ENCODE results near the gene RNF148. TPM values are rescaled to one million over a fixed set of nuclear protein-coding genes. Genes with fewer than 3 reads are reported as not detected.

The RNF148 gene, protein sequence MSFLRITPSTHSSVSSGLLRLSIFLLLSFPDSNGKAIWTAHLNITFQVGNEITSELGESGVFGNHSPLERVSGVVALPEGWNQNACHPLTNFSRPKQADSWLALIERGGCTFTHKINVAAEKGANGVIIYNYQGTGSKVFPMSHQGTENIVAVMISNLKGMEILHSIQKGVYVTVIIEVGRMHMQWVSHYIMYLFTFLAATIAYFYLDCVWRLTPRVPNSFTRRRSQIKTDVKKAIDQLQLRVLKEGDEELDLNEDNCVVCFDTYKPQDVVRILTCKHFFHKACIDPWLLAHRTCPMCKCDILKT
- total RNA-seq (2014; rRNA removed; shearing (Covaris generic)) (0.25 TPM in 1 of 2 replicates, not detected in the other), polyA plus RNA-seq (2016; fragmentation: Nextera tagmentation; extraction: Ambion mirVana) (not detected in 2 replicates)

GRCh38 chr7:122702872-122703510, at the start of gene RNF148:
Gene RNF148, minus strand, starts transcription at chr7:122702922. Its CDS starts 172 bp downstream, at chr7:122702750.
- Histone ChIP-seq H3K4me2 (ENCODE audit: unreplicated experiment) (no peak within 1 kb of the TSS), H3K9me2 (ENCODE audit: insufficient read depth) (no peaks in the 10 kb centered on the region), H3K4me3 (no peak within 1 kb of the TSS), H4K20me1 (ENCODE audit: insufficient read depth) (no peaks in the 10 kb centered on the region), H3K4me1 (ENCODE audit: insufficient read depth) (no peaks in the 10 kb centered on the region), H3K9me3 (ENCODE audit: low read depth) (no peaks in the 10 kb centered on the region), H3K79me2 (ENCODE audit: insufficient read depth) (no peaks in the 10 kb centered on the region), H3K27me3 (replicated peaks; ENCODE audit: insufficient read depth) (no peaks in the 10 kb centered on the region), H3K36me3 (ENCODE audit: low read depth) (no peaks in the 10 kb centered on the region), H2AFZ (no peak within 1 kb of the TSS), H3K27ac (no peak within 1 kb of the TSS), H3F3A (ENCODE audit: insufficient read depth) (no peaks in the 10 kb centered on the region), H3K9ac (no peak within 1 kb of the TSS)
- WGBS, 2 experiments (ENCODE audit: low coverage in 1 of 2, low lambda C conversion rate in 2 of 2, missing lambda C conversion rate in 2 of 2): 39 to 47% methylated on average over 1 of the region's 1 CpG
- in situ Hi-C loops (cut with MboI): no loop called here
- DNase-seq: no peak
- TF ChIP-seq EZH2phosphoT487 (IDR thresholded peaks at IDR 0.05; ENCODE audit: insufficient read depth, low read depth) (no peak), EZH2 (IDR thresholded peaks at IDR 0.05; ENCODE audit: insufficient read depth, poor library complexity, severe bottlenecking) (no peak)

DNA sequence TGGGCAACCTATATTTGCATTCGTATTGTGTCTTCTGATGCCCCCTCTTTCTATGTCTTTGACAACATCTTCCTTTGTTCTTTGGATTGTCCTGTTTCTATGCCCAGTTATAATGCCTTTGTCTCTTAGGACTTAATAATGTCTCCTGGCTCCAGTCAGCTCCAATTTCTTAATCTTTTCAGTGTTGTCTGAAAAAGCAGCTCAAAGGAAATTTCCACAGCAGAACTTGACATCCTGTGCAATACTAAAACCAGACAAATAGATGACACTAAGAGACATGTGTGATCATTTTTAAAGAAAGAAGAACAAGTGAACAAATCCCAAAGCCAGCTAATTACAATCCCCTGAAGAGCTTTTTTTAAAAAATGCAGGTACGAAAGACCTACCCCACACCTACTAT, 47.7 kb upstream of the RNF148 start:
- Histone ChIP-seq H3K4me2 (ENCODE audit: unreplicated experiment) (no peak overlapping the region), H3K4me3 (no peak overlapping the region), H4K20me1 (ENCODE audit: insufficient read depth) (no peaks in the 10 kb centered on the region), H3K36me3 (ENCODE audit: low read depth) (no peaks in the 10 kb centered on the region), H3K79me2 (ENCODE audit: insufficient read depth) (no peaks in the 10 kb centered on the region), H3F3A (ENCODE audit: insufficient read depth) (no peaks in the 10 kb centered on the region), H3K9me3 (ENCODE audit: low read depth) (no peaks in the 10 kb centered on the region), H3K9me2 (ENCODE audit: insufficient read depth) (no peaks in the 10 kb centered on the region), H3K9ac (no peak overlapping the region), H3K4me1 (ENCODE audit: insufficient read depth) (no peaks in the 10 kb centered on the region), H3K27ac (no peak overlapping the region), H2AFZ (no peak overlapping the region), H3K27me3 (replicated peaks; ENCODE audit: insufficient read depth) (no peaks in the 10 kb centered on the region)
- no peak for DNase-seq
- TF ChIP-seq EZH2phosphoT487 (IDR thresholded peaks at IDR 0.05; ENCODE audit: insufficient read depth, low read depth): no peak
- TF ChIP-seq EZH2 (IDR thresholded peaks at IDR 0.05; ENCODE audit: insufficient read depth, poor library complexity, severe bottlenecking): no peak
- in situ Hi-C loops (cut with MboI): no loop called here
- whole genome bisulfite sequencing, 2 experiments (ENCODE audit: low coverage in 1 of 2, low lambda C conversion rate in 2 of 2, missing lambda C conversion rate in 2 of 2): 4 to 9% methylated on average over 2 of the region's 2 CpGs

DNA sequence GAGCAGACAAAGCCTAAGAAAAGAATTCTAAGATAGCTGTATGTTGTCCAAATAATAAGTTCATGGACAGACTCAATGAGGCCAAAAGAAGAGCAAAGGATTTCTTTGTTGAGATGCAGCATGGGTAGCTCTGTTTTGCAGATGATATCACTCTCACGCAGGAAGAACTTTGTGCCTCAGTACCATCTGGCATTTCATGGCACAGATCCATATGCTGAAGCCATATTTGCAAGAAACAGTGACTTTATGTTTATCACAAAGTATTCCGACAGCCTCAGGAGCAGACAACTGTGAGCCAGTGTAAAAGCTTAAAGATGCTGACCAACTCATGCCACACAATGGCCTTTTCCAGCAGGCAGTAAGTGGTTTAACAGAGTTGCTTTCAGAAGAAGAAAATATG, 45.5 kb upstream of the RNF148 start:
- Histone ChIP-seq H3K9me2 (ENCODE audit: insufficient read depth) (no peaks in the 10 kb centered on the region), H3K4me1 (ENCODE audit: insufficient read depth) (no peaks in the 10 kb centered on the region), H3F3A (ENCODE audit: insufficient read depth) (no peaks in the 10 kb centered on the region), H3K36me3 (ENCODE audit: low read depth) (no peaks in the 10 kb centered on the region), H3K4me2 (ENCODE audit: unreplicated experiment) (no peak overlapping the region), H3K4me3 (no peak overlapping the region), H4K20me1 (ENCODE audit: insufficient read depth) (no peaks in the 10 kb centered on the region), H3K9me3 (ENCODE audit: low read depth) (no peaks in the 10 kb centered on the region), H3K27ac (no peak overlapping the region), H3K9ac (no peak overlapping the region), H3K79me2 (ENCODE audit: insufficient read depth) (no peaks in the 10 kb centered on the region), H3K27me3 (replicated peaks; ENCODE audit: insufficient read depth) (no peaks in the 10 kb centered on the region), H2AFZ (no peak overlapping the region)
- TF ChIP-seq EZH2phosphoT487 (IDR thresholded peaks at IDR 0.05; ENCODE audit: insufficient read depth, low read depth): no peak
- no peak for TF ChIP-seq EZH2 (IDR thresholded peaks at IDR 0.05; ENCODE audit: insufficient read depth, poor library complexity, severe bottlenecking)
- no peak for DNase-seq
- WGBS, 2 experiments (ENCODE audit: low coverage in 1 of 2, low lambda C conversion rate in 2 of 2, missing lambda C conversion rate in 2 of 2): 6 to 10% methylated on average over 2 of the region's 2 CpGs
- in situ Hi-C loops (cut with MboI): no loop called here

DNA sequence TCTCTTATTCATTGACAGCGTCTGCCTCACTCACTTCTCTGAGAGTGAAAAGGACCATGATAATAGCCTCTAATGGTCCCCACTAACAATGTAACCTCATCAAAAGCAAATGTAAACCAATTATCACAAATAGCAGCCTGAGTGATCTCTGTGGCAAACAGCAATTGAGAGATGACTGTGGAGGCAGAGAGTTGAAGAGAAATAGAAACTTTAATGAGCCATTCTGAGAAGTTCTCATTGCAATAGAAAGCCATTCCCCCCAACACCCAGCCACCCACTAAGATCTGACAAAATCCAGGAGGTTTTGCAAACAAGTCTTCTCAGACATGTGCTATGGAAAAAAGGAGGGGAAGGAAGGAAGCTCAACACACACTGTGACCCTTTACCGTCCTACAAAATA, 44.2 kb upstream of the RNF148 start:
- no peak for DNase-seq
- H3K9ac ChIP-seq: no peak overlapping the region
- H2AFZ ChIP-seq: no peak overlapping the region
- no peak overlapping the region for H3K27ac ChIP-seq
- no peaks in the 10 kb centered on the region for H3K27me3 ChIP-seq (replicated peaks; ENCODE audit: insufficient read depth)
- TF ChIP-seq EZH2phosphoT487 (IDR thresholded peaks at IDR 0.05; ENCODE audit: insufficient read depth, low read depth) (no peak), EZH2 (IDR thresholded peaks at IDR 0.05; ENCODE audit: insufficient read depth, poor library complexity, severe bottlenecking) (no peak)
- in situ Hi-C loops (cut with MboI): no loop called here
- H3K79me2 ChIP-seq (ENCODE audit: insufficient read depth): no peaks in the 10 kb centered on the region
- no peaks in the 10 kb centered on the region for H4K20me1 ChIP-seq (ENCODE audit: insufficient read depth)
- no peak overlapping the region for H3K4me3 ChIP-seq
- no peaks in the 10 kb centered on the region for H3K4me1 ChIP-seq (ENCODE audit: insufficient read depth)
- no peak overlapping the region for H3K4me2 ChIP-seq (ENCODE audit: unreplicated experiment)
- no peaks in the 10 kb centered on the region for H3K9me3 ChIP-seq (ENCODE audit: low read depth)
- H3K9me2 ChIP-seq (ENCODE audit: insufficient read depth): no peaks in the 10 kb centered on the region
- no peaks in the 10 kb centered on the region for H3K36me3 ChIP-seq (ENCODE audit: low read depth)
- 8 to 19% methylated on average over 2 of the region's 2 CpGs for WGBS, 2 experiments (ENCODE audit: low coverage in 1 of 2, low lambda C conversion rate in 2 of 2, missing lambda C conversion rate in 2 of 2)
- H3F3A ChIP-seq (ENCODE audit: insufficient read depth): no peaks in the 10 kb centered on the region

All from GM23248 (cell line).